Islet of Langerhans (tissue), 1 donor: Measurements from ENCODE around the gene FEV.

ENCODE experiments used
- FAIRE-seq: peaks from one replicate; lab custom pipeline; 2011; peaks lifted over from hg19 to GRCh38; lab: Jason Lieb, UNC

FEV gene

DNA sequence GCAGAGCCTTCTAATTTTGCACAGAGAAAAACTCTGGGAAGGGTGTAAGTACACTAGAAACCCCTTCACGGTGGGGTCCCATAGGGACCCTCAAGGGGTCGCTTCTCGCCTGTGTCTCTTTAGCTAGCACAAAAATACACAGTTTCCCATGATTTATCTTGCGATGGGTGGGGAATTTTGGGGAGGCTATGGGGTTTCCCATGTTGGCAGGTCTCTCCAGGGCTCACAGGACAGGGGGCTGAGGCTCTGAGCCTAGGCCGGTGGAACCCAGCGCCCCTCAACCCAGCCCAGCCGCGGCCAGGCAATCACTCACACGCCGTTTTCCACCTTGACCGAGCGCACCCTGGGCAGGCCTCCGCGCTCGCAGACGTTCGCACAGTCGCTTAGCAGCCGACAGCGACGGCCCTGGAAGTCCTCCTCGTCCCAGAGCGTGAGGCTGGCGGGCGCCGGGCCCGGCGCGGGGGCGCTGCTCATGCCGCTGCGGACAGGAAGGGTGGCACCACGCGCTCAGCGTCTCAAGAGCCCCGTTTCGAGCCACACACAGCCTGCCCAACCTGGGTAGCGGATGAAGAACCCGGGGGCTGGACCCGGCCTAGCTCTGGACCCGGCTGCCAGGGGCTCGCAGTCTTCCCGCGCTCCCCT, 7.8 kb upstream of the FEV start:
- no peak for FAIRE-seq

DNA sequence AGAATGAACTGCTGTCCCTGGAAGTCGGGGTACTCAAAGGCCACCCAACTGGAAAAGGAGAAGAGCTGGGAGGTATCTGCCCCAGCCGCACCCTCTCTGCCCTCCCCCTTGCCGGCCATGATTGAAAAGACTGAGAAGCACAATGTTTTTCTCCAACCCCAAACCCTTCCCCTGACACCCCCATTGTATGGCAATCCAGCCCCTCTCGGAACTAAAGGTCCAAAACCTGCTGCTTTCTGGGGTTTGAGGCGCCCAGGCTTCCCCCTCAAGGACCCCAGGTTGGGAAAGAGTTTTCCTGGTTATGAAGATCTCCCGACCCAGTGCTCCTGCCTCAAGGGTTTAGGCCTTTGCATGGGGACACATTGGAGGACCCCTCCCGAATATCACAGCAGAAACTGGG, 7.2 kb upstream of the FEV start:
- no peak for FAIRE-seq

DNA sequence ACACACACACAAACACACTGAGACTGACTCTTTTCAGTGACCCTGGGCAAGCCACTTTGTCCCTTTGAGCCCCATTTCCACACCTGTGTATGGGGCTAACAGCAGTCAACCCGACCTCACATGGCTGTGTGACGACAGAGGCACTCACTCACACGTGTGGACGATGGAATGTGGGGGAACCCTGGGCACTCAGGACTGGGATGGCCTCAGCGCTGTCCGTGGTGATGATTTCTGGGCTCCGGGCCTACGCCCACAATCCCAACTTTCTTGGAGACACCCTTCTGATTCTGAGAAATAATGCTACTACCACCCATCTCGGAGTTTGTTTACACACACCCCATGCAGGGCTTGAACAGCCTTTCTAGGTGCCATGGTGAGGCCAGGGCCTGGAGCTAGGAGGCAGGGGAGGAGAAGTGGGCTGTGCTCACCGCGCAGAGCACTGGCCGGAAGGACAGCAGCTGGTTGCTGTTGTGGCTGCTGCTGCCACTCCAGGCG, 6.7 kb upstream of the FEV start:
- no peak for FAIRE-seq

DNA sequence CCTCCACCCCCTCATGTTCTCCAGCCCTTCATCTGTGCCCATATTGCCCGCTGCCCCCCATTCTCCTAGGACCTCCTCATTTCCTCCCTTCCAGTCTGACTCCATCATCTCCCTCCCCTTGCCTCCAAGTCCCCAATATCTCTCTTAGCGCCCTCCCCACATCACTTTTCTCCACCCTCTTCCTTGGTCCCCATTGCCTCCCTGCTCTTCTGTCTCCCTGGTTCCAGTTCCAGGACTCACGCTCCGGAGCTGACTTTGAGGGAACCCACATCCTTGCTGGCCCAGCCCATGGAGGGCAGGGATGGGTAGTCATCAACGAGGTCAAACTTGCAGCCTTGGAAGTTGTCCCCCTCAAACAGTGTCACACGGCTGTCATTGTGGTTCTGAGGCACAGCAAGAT, 5.6 kb upstream of the FEV start:
- FAIRE-seq = no peak

DNA sequence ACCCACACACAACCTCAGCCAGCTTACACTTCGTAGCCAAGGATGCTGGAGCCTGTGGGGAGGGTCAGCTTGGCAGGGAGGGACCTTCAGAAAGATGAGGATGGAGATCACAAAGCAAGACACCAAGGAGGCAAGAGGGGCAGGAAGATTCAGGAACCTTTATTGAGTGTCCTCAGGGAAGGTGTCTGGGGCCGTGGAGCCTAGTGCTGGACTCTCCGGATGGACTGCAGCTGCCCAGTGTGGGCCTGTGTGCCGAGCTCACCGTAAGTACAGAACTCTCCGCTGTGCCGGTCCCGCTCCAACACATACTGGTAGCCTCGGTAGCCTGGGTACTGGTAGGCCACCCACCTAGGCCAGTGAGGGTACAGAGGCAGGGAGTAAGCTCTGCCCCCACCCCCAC, 5.1 kb upstream of the FEV start:
- FAIRE-seq = no peak

DNA sequence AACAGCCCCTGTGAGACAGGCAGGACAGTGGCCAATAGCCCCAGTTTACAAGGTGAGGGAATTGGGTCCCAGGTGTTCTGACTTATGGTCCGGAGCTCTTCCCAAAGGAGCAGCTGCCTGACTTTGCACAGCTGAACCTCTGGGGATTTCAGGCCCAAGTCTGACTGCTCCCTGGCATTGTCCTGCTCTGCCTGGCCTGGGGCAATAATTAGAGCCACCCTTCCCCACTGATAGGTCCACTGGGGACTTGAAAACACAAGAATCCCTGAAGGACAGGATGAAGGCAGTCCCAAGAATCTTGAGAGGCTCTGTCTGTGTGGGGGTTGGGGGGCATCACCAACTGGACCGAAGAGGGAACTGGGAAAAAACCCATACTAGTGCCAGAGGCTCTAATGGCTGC, 3.7 kb upstream of the FEV start:
- FAIRE-seq = no peak

DNA sequence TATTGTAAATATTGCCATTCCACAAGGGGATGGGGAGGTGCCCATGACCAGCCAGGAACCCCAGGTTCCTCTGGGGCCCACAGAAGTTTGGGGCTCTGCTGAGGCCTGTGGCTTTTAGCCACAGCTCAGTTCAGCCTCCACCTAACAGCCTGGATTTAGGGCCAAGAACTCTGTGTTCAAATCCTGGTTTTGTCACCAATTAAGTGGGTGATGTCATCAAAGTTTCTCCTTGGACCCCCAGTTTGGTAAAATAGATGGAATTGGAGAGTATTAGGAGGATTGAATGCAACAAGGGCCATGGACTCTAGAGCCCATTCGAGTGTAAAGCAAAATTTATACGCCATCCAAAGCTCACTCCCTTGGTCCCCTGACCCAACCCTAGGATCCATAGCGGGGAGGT, 3.2 kb upstream of the FEV start:
- FAIRE-seq = no peak

DNA sequence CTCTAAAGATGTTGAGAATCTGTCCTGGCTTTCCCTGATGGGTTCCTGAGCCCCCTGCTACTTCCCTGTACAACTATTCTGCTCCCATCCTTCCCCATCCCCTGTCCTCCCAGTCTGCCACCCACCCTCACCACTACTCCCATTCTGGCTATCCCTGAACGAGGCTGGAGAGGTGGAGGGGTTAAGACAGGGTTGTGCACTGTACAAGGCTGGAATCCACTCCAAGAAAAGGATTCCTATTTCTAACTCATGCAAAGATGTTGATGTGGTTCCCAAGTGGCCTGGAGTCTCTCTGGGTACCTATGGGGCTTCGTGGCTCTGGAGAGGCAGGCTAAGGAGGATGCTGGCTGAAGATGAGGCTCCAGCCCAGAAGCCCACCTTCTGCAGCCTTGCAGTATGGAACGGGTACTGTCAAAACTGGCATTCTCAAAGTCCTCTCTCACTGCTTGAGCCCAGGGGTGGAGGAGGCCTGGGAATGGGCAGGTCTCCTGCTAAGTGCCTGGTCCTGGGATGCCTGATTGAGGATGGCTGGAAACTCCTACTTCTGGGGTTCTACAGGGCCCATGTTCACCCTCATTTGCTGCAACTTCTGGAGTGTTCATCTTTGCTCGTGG, 1.3 kb upstream of the FEV start:
- no peak for FAIRE-seq

DNA sequence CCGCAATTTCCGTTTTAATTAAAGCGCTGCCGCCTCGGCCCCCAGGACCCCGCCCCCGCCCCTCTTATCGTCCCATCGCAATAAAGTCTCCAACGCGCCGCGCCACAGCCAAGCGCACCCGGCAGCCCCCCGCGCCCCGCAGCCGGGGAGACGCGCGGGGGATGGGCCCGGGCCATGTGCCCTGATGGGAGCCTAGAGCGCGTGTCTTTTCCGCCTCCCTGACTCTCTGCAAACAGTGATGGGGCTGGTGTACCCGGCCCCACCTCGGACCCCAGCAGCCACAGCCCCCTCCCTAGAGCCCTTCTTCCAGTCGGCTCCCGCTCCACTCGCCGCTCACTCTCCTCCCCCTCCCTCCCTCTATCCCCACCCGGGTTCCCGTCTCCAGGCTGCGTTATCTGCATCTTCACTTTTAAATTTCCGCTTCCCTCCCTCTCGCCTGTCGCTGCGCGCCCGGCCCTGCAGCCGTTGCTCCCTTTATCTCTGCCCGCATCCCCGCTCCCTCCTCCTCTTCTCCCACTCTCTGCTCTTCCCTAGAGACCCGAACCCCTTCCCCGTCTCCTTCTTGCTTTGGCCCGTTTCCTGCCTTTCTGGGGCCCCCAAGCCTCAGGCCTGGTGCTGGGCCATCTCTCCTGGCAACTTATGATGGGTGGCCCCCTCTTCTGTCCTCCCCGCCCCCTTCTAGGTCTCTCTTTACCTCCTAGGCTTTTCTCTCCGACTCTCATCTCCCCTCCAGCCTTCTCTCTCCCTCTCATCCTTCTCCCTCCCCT, 524 bp upstream of the FEV start:
- no peak for FAIRE-seq

DNA sequence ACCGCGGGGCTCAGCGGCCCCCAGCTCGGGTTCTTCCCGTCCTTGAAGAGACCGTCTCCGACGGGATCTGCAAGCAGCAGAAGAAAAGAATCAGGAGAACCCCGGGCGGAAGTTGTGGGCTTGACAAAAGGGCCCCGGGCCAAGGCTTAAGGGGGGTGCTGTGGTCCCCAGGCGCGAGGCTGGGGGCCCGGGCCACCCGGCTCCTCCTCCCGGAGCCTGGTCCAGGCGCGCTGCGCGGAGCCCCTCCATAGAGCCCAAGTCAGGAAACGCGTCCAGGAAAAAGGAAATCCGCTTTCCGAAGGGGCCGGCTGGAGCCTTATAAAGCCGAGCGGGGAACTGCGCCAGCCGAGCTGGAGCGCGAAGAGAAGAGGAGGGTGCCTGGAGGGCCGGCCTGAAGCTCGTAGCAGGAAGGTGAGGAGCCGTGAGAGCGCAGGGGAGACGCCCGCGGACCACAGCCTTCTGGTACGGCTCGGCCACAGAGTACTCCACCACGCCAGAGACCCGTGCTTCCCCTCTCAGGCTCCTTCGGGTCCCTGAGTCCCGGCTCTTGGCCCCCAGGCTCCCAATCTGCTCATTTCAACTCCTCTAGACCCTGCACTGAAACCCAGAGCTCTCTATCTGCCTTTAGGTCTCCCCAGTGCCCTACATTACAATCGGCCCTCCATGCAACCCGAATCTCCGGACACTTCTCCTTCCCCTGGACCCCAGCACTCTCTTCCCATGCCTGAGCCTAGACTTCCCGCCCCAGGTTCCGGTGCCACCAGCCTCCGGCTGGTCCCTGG, 554 bp downstream of the FEV start:
- no peak for FAIRE-seq

DNA sequence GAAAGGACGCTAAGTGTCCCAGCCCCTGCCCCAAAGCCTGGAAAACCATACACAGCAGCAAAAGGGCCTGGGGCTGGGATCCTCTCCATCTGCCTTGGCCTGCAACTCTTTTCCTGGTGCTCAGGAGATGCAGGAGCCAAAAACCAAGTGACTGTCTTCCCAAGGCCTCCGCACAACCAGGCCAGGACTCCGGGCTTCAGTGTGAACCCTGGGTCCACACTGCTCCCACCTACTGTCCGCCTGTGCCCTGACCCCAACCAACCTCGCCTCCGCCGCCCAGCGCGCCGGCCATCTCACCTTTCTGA, 1.1 kb downstream of the FEV start:
- no peak for FAIRE-seq

DNA sequence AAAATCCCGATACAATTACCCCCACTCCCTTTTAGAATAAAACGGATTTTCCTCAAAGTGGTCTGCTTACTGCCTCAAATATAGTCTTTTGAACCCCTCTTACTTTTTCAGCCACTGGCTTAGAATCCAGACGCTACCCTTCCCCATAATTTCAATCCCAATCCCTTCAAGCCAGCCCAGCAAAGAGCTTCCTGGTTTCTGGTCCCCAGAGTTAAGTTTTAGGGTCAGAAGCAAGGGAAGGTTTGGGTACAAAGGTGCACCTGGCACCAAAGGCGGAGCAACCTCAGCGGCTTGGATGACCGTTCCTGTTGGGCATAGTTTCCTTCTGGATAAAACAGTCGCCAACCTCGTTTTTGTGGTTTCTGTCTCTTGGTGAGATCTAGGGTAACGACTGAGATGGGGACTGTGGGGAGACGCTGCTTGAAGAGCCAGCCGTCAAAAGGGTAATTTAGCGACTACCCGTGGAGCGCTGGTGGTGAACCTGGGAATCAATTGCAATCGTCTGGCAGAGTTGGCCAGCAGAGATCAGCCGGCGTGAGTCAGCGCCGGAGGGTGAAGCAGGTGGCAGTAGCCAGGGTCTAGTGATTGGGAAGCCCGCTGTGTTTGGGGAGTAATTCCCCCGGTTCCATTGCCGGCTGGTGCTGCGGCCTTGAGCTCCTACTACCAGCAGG, 1.6 kb downstream of the FEV start:
- no peak for FAIRE-seq

DNA sequence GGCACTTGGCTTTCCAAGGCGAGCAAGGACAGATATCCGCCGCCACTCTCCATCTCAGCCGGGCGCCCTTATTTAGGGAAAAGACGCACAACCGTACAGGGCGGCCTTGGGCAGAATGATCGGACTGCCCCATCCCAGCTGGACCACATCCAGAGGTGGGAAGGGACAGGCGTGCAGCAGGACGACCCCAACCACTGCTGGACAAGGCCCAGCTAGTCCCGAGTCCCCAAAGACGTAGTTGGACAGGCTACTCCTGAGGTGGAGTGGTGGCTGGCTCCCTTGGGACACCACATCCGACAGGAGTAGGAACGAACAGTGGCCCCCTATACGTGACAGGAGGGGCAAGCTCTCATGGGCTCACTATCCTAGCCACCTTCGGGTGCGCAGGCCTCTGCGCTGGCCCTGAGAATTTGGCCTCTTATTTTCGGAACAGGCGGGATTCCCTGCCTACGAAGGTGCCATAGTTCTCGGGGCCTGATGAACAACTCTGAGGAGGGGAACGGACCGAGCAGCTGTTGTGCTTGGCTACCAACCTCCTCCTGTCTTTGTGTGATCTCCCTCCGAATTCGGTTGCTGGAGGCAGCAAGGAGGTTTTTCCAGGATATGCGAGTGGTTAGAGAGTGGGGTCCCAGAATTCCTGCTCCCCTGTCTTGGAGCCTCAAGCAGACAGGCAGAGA, 2.3 kb downstream of the FEV start:
- FAIRE-seq = no peak

DNA sequence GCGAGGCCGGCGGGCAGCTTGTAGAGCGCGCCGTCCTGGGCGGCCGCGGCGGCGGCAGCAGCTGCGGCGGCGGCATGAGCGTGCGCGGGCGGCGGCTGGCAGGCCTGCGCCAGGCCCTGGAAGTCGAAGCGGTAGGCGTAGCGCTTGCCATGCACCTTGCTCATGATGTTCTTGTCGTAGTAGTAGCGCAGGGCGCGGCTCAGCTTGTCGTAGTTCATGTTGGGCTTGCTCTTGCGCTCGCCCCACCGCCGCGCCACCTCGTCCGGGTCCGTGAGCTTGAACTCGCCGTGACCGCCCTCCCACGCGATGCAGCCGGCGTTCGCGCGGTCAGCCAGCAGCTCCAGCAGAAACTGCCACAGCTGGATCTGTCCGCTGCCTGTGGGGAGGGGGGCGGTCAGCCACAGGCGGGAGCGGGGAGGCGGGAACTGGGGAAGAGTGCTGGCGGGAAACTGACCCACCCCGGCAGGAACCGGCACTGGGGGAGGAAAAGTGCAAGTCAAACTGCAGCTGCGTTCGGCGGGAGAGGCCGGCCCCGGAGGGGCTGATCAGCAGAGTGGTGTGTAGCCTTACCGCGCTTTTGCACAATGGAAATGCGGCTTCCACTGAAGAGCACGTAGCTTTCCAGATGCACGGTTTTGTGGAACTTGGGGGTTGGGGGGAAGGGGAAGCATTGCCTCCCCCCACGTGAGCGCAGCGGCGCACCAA, 3.0 kb downstream of the FEV start:
- no peak for FAIRE-seq

DNA sequence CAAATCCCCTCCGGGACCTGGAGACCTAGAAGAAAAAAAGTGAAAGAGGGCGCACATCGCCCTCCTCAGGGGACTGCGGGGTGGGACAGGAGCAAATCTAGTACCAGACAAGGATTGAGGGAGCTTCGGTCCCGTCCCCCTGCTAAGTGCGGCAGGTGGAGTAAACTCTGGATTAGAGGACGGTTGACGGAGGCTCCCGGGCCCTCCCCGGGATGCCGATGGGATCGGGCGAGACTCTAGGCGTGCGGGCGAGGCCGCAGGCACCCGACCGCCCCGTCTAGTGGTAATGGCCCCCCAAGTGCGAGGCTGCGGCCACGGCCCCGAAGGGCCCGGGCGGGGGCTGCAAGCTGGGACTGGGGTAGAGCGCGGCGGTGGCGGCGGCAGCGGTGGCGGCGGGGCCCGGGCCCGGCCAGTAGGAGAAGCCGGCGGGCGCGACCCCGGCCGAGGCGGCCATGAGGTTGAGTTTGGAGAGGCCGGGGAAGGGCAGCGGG, 3.5 kb downstream of the FEV start:
- FAIRE-seq = no peak

DNA sequence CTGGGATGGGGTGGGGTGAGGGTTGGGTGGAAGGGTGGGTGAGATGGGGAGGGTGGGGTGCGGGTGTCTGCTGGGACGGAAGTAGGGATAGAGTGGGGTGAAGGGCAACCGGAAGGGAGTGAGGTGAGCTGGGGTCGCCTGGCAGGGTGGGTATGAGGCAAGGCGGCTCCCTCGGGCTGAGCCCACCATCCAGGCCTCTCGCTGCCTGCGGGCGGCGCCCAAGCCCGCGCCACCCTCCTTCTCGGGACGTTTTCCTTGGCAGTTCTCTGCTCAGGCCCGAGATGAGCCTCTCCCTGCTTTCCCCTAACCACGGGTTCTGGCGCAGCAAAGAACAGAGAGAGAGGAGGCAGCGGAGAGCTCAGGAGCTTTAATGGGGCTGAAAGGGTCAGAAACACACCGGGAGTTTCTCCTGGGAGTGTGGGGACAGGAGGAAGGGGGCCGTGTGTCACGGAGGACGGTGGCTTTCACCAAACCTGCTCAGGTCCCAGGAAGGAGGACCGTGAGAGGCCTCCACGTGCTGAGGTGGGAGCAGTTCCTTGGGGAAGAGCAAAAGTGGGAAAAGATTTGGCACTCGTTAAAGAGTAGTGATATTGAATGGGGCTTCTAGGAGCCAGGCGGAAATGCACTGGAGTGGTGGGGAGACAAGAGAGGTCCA, 4.1 kb downstream of the FEV start:
- FAIRE-seq = no peak

DNA sequence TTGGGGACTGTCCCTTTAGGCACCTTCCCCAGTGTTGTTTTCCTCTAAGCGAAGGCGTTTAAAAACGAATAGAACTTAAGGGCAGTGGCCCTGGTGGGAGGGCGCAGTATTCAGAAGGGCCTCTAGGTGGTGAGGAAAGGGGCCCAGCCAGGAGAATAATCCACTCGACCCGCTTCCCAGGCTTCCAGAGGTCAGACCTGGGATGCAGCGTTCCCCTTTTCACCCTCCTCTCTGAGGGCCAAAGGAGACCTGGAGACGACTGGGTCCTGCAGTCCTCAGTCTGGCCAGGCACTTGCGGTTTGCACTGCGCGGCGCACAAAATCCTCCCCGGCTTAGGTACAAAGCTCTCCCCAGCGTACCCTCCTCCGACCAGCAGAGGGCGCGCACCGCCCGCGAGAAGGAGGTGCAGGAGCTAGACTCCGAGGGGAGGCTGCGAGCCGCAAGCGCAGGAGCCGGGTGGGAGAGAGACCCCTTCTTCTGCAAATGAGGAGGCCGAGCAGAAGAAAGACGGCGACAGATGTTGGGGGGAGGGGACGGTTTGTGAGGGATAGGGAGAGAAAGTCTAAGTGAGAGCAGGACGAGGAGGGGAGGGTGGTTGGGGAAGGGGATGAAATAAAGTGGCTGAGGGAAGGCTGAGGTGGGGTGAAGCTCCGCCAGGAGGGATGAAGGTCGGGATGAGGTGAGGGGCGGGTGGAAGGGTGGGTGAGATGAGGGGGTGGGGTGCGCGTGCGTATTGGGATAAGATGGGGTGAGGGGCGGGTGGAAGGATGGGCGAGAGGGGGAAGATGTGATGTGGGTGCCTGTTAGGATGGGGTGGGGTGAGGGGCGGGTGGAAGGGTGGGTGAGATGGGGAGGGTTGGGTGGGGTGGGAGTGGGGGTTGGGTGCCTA, 4.9 kb downstream of the FEV start:
- FAIRE-seq = no peak

DNA sequence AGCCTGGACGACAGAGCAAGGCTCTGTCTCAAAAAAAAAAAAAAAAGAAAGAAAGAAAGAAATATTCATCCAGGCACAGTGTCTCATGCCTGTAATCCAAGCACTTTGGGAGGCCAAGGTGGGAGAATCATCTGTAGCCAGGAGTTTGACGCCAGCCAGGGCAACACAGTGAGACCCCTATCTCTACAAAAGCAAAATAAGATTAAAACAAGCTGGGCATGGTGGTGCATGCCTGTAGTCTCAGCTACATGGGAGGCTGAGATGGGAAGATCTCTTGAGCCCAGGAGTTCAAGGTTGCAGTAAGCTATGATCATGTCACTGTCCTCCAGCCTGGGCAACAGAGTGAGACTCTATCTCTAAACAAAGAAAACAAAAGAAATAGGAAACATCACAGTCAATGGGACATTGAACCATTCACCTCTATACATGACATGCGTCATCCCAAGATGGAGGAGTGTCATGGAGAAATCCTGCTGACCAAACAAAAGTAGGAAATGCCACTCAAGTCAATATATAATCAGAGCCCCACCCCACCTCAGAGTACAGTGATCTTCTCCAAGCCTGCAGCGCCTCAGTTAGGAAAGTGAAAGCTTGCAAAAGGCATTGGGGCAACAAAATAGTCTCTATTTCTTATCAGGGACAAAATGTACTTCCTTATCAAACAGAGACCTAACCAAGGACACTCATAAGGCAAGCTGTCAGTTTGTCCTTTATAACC, 9.8 kb downstream of the FEV start:
- FAIRE-seq = no peak

DNA sequence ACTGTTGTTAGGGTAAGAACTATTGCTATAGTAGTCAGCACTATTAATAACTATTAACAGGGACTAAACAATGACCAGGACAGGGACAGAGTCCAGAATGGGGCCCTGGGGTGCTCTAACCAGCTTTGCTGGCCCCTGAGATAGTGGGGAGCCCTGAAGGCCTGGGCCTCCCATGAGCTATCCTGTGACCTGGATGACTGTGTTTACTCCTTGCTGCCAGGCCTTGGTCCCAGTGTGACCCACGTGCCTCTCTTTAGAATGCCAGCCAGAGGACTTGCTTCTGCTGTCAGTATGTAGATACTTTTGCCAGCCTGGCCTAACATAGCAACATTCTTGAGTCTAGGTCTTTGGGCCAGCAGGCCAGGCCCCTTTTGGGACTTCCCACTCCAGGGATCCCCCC, 14.1 kb downstream of the FEV start:
- FAIRE-seq = no peak
